ENCODE data around the gene OR2G3. TPM values are rescaled to one million over a fixed set of nuclear protein-coding genes. Genes with fewer than 3 reads are reported as not detected.

Gene OR2G3
- polyA plus RNA-seq, 2 of the 4 experiments (the other 2 are of a cell fraction), result not detected

GRCh38 chr1:247574236-247574635, 31.1 kb upstream of the OR2G3 start:
- ChIA-PET POLR2A (no interaction called here), CTCF (interaction anchor here (0.6 kb wide), 1 partner anchor 940 kb away, joined by 3 read pairs; no protein-coding TSS in a partner anchor)
- FAIRE-seq (no peak), ATAC-seq (no peak), DNase-seq (ENCODE audit: low read depth in 1 of 2, low spot score in 1 of 2) (no peak)
- no peak overlapping the region for H3K4me3 ChIP-seq
- peaks cover 8% of the 10 kb centered on the region; the same call in 2 of the 3 replicates for H3K9me3 ChIP-seq
- no peaks in the 10 kb centered on the region for H3K4me1 ChIP-seq
- H3K27ac ChIP-seq, result no peak overlapping the region
- no peak overlapping the region for H3K4me2 ChIP-seq
- TF ChIP-seq CTCF (IDR thresholded peaks at IDR 0.05), result no peak
- no peak for TF ChIP-seq ELK1 (IDR thresholded peaks at IDR 0.05; ENCODE audit: low read depth, low read length)
- no peak for TF ChIP-seq HMGXB4 (CRISPR knock-in tag; IDR thresholded peaks at IDR 0.05; ENCODE audit: borderline replicate concordance)
- no peak for TF ChIP-seq RARB (CRISPR knock-in tag; IDR thresholded peaks at IDR 0.05)
- no peak for TF ChIP-seq MYC (IDR thresholded peaks at IDR 0.05; ENCODE audit: borderline replicate concordance, low read length)
- no peak for TF ChIP-seq KDM1A (IDR thresholded peaks at IDR 0.05; ENCODE audit: low read depth)
- no peak for TF ChIP-seq ZSCAN20 (CRISPR knock-in tag; IDR thresholded peaks at IDR 0.05)
- TF ChIP-seq POLR2A (IDR thresholded peaks at IDR 0.05; ENCODE audit: low read length), result no peak
- no peak for TF ChIP-seq RAD21 (conservative IDR thresholded peaks at IDR 0.05 in 1 of 2, IDR thresholded peaks at IDR 0.05 in 1 of 2)
- TF ChIP-seq E2F6 (IDR thresholded peaks at IDR 0.05; ENCODE audit: borderline replicate concordance, low read depth), result no peak
- no peak for TF ChIP-seq ESRRA (IDR thresholded peaks at IDR 0.05; ENCODE audit: borderline replicate concordance, low read length)
- WGBS (ENCODE audit: missing lambda C conversion rate), result 3% methylated on average over 1 of the region's 1 CpG

- CTCF ChIA-PET, result interaction anchor here (0.6 kb wide), 1 partner anchor 941 kb away, joined by 3 read pairs; no protein-coding TSS in a partner anchor
These were observed 30.7 kb upstream of the OR2G3 start for GRCh38 chr1:247574664-247575063.

GRCh38 chr1:247576514-247576913, 28.9 kb upstream of the OR2G3 start:
- no peak overlapping the region for H3K27ac ChIP-seq
- H3K9me3 ChIP-seq, result peaks cover 8% of the 10 kb centered on the region; the same call in 2 of the 3 replicates
- ChIA-PET POLR2A (no interaction called here), CTCF (interaction anchor here (1.3 kb wide), 1 partner anchor 10 kb away, joined by 4 read pairs; no protein-coding TSS in a partner anchor)
- TF ChIP-seq REST (IDR thresholded peaks at IDR 0.05) (no peak), KDM1A (IDR thresholded peaks at IDR 0.05; ENCODE audit: low read depth) (no peak), BCL3 (IDR thresholded peaks at IDR 0.05) (no peak), RAD21 (conservative IDR thresholded peaks at IDR 0.05 in 1 of 2, IDR thresholded peaks at IDR 0.05 in 1 of 2) (peak in 1 of 2 experiments; percentile 34; a peak in 2 of 5 replicates)
- H3K4me3 ChIP-seq, result no peak overlapping the region
- FAIRE-seq (no peak), ATAC-seq (no peak), DNase-seq (ENCODE audit: low read depth in 1 of 2, low spot score in 1 of 2) (peak in 1 of 2 experiments; percentile 5)
- H3K4me2 ChIP-seq, result no peak overlapping the region
- 6% methylated on average over 3 of the region's 3 CpGs for WGBS (ENCODE audit: missing lambda C conversion rate)
- H3K4me1 ChIP-seq, result no peaks in the 10 kb centered on the region

More at GRCh38 chr1:247574664-247575063, 30.7 kb upstream of the OR2G3 start:
- Histone ChIP-seq H3K4me1 (no peaks in the 10 kb centered on the region), H3K4me3 (no peak overlapping the region), H3K27ac (no peak overlapping the region), H3K9me3 (peaks cover 8% of the 10 kb centered on the region; the same call in 2 of the 3 replicates), H3K4me2 (no peak overlapping the region)
- DNase-seq (ENCODE audit: low read depth in 1 of 2, low spot score in 1 of 2) (no peak), ATAC-seq (no peak), FAIRE-seq (no peak)
- TF ChIP-seq ESRRA (IDR thresholded peaks at IDR 0.05; ENCODE audit: borderline replicate concordance, low read length), result no peak
- no peak for TF ChIP-seq CEBPB (IDR thresholded peaks at IDR 0.05)
- no peak for TF ChIP-seq BHLHE40 (IDR thresholded peaks at IDR 0.05; ENCODE audit: low read depth, low read length)
- no peak for TF ChIP-seq EP300 (IDR thresholded peaks at IDR 0.05)
- no peak for TF ChIP-seq CBX2 (IDR thresholded peaks at IDR 0.05; ENCODE audit: borderline replicate concordance, low read depth)
- POLR2A ChIA-PET, result no interaction called here
